SJSA1 (cell line): ENCODE data around the gene ASXL1. TPM values are rescaled to one million over a fixed set of nuclear protein-coding genes. Genes with fewer than 3 reads are reported as not detected.
"Not testable (repeated sequence)": the region's sequence is repeated elsewhere in the genome, so short reads cannot be mapped to it uniquely, and the experiment has no call there.

Source experiments
- DNase-seq, 2 experiments: peaks; one replicate each; pipeline ENCODE4 v3.0.0-alpha.2; 2015 to 2020; ENCODE audit warnings: low spot score in 2 of 2, low read depth in 1 of 2
- H3K27ac ChIP-seq: fragments of 250-450 bp; sonication (Bioruptor Pico); 2 replicates; pipeline ENCODE4 v1.5.1; 2020; ENCODE audit warnings: mild to moderate bottlenecking, moderate library complexity
- H3K27me3 ChIP-seq: fragments of 250-450 bp; sonication (Bioruptor Pico); replicated peaks from 2 replicates; pipeline ENCODE4 v1.5.1; 2020; ENCODE audit warnings: mild to moderate bottlenecking, moderate library complexity
- H3K36me3 ChIP-seq: fragments of 250-450 bp; sonication (Bioruptor Pico); 2 replicates; pipeline ENCODE4 v1.5.1; 2020; ENCODE audit warnings: mild to moderate bottlenecking
- H3K4me1 ChIP-seq: fragments of 250-450 bp; sonication (Bioruptor Pico); replicated peaks from 2 replicates; pipeline ENCODE4 v1.6.1; 2021; ENCODE audit warnings: mild to moderate bottlenecking
- H3K4me3 ChIP-seq: fragments of 250-450 bp; sonication (Bioruptor Pico); 2 replicates; pipeline ENCODE4 v1.5.1; 2020; ENCODE audit warnings: mild to moderate bottlenecking
- H3K9me3 ChIP-seq: fragments of 250-450 bp; sonication (Bioruptor Pico); replicated peaks from 2 replicates; pipeline ENCODE4 v1.5.1; 2020; ENCODE audit warnings: mild to moderate bottlenecking
- total RNA-seq: library from RNA; depleted of rRNA; stranded (reverse); fragments of >200 nt; shearing (Covaris generic); gene quantifications from 2 replicates; pipeline ENCODE4 v1.2.3, GENCODE V29; 2014

Gene ASXL1
- total RNA-seq, 1 experiment from 2014 or later, result 35.2 TPM

DNA sequence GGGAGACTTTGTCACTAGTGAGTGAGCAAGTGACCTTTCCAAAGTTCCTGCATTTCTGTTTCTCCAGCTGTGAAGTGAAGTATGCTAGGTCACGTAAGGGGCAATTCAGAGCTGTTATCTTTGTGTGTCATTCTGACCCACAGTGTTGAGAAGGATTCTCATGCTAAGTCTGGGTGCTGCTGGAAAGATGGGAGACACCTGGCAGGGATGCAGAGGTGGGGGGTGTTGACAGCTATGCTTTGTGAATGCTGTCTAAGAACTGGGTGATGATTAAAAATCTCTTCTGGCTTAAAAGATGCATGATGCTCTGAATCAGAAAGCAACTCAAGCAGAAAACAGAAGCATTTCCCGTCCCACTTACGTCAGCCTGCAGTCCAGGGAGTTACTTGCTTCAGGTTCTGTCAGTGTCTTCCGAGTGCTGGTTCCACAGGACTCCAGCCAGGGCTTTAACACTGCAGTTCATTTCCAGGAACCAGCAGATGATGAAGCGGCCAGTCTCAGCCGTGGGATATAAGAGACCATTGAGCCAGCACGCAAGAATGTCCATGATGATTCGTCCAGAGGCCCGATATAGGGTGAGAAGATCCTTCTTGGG lies 30.9 kb upstream of the ASXL1 start:
- DNase-seq, result no peak
- H3K4me1 ChIP-seq, result peaks cover 18% of the 10 kb centered on the region
- no peaks in the 10 kb centered on the region for H3K27me3 ChIP-seq
- no peak overlapping the region for H3K27ac ChIP-seq
- peaks cover 23% of the 10 kb centered on the region for H3K36me3 ChIP-seq
- H3K9me3 ChIP-seq, result no peaks in the 10 kb centered on the region
- H3K4me3 ChIP-seq, result no peak overlapping the region

DNA sequence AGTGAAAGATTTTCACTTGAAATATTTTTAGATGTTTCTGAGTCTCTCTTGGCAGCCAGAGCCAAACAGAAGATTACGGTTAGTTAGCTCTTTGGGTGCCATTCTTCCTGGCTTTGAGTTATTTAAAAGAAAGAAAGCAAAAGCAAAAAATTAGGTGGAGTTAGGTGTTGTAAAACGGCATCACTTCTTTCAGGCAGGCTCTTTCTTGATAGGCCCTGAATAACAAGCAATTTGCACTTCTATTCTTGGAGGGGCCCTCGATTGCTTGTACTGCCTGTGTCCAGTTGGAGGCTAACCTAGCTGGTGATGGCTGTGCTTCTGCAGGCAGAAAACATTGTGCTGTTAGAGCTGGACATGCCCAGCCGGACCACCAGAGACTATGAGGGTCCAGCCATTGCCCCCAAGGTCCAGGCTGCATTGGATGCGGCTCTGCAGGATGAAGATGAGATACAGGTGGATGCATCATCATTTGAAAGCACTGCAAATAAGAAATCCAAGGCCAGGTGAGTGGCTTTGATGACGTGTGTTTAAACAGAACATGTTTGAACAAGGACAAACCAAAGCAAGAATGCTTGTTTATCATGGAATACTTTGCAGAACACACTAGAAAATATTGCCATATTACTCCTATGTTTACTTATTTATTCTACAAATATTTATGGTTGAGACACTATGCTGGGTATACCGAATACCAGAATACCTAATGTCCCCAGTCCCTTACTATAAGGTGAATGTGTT lies 28.1 kb upstream of the ASXL1 start:
- H3K9me3 ChIP-seq, result no peaks in the 10 kb centered on the region
- no peak overlapping the region for H3K27ac ChIP-seq
- no peaks in the 10 kb centered on the region for H3K27me3 ChIP-seq
- peaks cover 31% of the 10 kb centered on the region for H3K36me3 ChIP-seq
- peaks cover 30% of the 10 kb centered on the region for H3K4me1 ChIP-seq
- no peak overlapping the region for H3K4me3 ChIP-seq
- DNase-seq, result no peak

DNA sequence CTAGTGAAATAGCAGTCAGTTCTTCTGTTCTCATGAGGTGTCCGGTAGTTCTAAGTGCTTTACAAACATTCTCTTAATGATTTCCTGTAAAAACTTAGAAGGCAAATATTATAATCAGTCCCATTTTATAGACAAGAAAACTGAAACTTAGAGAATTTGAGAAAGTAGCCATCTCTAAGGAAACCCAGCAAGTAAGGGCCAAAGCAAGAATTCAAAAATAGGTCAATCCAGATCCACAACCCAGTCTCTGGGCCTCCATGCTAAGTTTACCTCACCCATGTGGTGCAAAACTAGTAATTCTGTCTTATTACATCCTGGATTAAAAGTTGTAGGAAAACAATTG lies 27.6 kb upstream of the ASXL1 start:
- no peak overlapping the region for H3K27ac ChIP-seq
- no peak overlapping the region for H3K4me3 ChIP-seq
- DNase-seq, result no peak
- H3K4me1 ChIP-seq, result peaks cover 30% of the 10 kb centered on the region
- no peaks in the 10 kb centered on the region for H3K27me3 ChIP-seq
- H3K36me3 ChIP-seq, result peaks cover 31% of the 10 kb centered on the region
- H3K9me3 ChIP-seq, result no peaks in the 10 kb centered on the region

DNA sequence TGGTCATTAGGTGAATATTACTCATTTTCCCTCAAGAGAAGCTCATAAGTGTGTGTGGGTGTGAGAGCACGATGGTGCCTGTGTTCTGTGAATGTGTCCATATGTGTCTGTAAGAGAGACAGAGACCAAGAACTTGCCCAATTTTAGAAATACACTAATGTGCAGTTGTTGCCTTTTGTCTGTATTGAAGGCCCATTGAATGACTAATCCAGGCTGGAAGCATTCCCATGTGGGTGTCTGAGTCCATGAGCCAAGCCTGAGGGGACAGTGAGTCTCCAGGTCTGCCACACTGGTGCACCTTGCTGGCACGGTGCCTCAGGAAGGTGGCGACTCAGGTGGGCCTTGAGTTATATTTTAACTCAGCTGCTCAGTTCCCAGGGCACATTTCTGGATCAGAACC lies 25.5 kb upstream of the ASXL1 start:
- peaks cover 17% of the 10 kb centered on the region for H3K4me1 ChIP-seq
- H3K4me3 ChIP-seq, result no peak overlapping the region
- H3K9me3 ChIP-seq, result no peaks in the 10 kb centered on the region
- no peaks in the 10 kb centered on the region for H3K27me3 ChIP-seq
- H3K27ac ChIP-seq, result 0 out of 2 replicates have a peak overlapping the region, but pooled peaks have one; percentile 13
- peaks cover 27% of the 10 kb centered on the region for H3K36me3 ChIP-seq
- peak; percentile 12 to 48 for DNase-seq

DNA sequence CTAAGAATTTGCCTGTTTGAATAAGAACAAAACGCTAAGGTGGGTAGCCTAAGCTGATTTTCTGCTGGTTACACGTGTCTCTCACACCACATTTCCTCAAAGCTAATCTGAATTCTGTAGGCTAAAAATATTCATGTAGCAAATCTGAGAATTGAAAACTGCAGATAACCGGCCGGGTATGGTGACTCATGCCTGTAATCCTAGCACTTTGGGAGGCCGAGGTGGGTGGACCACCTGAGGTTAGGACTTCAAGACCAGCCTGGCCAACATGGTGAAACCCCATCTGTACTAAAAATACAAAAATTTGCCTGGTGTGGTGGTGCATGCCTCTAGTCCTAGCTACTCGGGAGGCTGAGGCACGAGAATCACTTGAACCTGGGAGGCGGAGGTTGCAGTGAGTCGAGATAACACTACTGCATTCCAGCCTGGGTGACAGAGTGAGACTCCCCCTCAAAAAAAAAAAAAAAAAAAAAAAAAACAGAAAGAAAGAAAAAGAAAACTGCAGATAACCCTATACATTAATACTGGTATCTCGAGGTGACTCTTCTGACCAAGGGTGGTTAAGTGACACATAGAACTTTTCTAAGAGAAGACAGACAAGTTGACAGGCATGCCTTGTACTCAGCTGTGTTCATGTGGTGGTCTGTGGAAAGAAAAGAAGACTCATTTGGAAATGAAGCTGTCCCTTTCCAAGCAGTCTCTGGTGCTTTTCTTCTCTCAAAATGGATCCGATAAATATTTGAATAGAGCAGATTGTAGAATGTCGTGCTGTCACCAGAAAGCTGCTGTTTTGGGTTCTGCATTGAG lies 24.7 kb upstream of the ASXL1 start:
- 0 out of 2 replicates have a peak overlapping the region, but pooled peaks have one; percentile 13 for H3K27ac ChIP-seq
- DNase-seq, result no peak

DNA sequence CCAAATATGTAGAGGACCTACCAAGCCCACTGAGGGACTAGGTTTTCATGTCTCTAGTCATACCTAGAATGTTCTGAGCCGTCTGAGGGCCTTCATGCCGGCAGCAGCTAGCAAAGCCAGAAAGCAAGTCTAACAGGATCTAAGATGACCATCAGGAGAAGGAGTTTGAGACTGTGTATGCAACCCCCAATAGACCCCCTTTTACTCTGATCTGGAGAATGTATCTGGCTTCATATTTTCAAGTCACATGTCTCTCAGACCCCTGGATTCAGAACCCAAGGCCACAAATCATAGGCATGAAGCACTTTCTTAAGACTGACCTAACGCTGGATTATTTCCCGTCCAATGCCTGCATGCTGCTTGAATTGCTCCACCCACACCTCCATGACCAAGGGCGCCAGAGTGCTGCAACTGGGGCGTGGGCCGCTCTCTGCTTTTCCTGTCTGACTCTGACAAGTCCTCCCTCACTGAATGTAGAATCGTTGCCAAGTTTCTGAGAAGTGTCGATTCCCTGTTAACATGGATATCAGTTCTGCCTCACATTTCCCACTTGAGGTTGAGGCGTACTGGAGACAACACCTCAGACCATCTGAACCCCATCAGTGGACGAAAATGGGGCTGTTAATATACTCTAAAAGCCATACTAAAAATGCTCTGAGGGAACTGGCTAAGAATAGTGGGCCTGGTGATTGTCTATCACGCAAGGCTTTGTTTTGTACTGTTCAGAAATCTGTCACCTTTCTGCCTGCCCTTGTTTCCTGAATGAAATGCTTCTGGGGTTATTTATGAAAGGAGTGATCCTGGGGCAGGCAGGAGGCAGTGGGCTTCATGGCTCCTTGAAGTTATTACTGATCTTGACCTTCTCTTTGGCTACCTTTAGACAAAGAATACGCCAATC lies 23.9 kb upstream of the ASXL1 start:
- no peaks in the 10 kb centered on the region for H3K9me3 ChIP-seq
- peaks cover 17% of the 10 kb centered on the region for H3K4me1 ChIP-seq
- H3K27ac ChIP-seq, result no peak overlapping the region
- H3K36me3 ChIP-seq, result peaks cover 27% of the 10 kb centered on the region
- H3K4me3 ChIP-seq, result no peak overlapping the region
- DNase-seq, result no peak
- H3K27me3 ChIP-seq, result no peaks in the 10 kb centered on the region

More for the DNA sequence above, 24.7 kb upstream of the ASXL1 start:
- Histone ChIP-seq H3K36me3 (peaks cover 27% of the 10 kb centered on the region), H3K4me3 (no peak overlapping the region), H3K4me1 (peaks cover 17% of the 10 kb centered on the region), H3K9me3 (no peaks in the 10 kb centered on the region), H3K27me3 (no peaks in the 10 kb centered on the region)

DNA sequence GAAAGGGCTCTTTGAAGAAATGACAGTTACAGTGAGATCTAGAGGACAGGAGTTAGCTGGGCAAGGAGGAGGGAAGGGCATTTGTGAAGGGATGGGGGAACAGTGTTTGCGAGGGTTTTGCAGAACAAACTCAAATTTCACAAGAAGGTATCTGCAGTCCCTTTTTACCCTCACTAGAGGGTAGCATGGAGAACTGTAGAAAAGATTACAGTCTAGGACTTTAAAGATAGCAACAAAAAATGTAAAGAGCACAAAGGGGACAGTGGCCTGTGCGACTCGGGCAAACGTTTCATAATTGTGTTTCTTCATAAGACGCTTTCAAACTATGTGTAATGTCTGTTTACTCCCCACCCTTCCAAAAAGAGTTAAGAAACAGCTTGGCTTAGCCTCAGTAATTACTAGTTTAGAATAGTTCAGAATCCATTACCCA lies 21.2 kb upstream of the ASXL1 start:
- no peaks in the 10 kb centered on the region for H3K27me3 ChIP-seq
- H3K27ac ChIP-seq, result no peak overlapping the region
- H3K4me3 ChIP-seq, result no peak overlapping the region
- DNase-seq, result peak in 1 of 2 experiments; percentile 52
- H3K4me1 ChIP-seq, result peaks cover 22% of the 10 kb centered on the region
- H3K9me3 ChIP-seq, result no peaks in the 10 kb centered on the region
- H3K36me3 ChIP-seq, result peaks cover 10% of the 10 kb centered on the region

DNA sequence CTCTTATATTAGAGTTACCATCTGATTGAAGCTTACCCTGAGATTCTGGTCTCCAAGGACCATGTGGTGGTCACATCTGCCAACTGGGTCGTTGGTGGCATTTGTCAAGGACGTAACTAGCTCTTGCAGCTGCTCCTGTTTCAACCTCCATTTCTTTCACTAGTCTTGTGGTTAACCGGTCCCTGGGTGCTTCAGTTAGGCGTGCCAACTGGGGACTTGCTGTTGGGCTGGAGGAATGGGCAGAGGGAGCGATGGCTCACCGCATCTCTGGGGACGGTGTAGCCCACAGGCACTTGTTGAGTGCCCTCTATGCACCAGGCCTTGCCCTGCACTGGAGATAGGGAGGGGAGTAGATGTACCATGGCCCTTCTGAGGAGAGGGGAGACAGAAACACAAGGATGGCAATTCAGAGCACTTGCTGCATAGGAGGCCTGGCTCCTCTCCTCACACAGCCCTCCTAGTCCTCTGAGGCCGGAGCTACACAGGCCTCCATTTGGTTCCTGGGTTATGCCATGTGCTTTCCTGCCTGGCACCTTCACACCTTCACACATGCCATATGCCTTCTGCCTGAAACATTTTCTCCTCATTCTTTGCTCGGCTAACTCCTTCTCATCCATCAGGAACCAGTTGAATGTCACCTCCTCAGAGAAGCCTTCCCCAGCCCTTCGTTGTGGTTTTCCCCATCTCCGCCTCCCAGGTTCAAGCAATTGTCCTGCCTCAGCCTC lies 20.0 kb upstream of the ASXL1 start:
- peaks cover 17% of the 10 kb centered on the region for H3K4me1 ChIP-seq
- no peaks in the 10 kb centered on the region for H3K9me3 ChIP-seq
- no peak for DNase-seq
- no peaks in the 10 kb centered on the region for H3K27me3 ChIP-seq
- no peak overlapping the region for H3K4me3 ChIP-seq
- H3K27ac ChIP-seq, result no peak overlapping the region
- H3K36me3 ChIP-seq, result peaks cover 2% of the 10 kb centered on the region

DNA sequence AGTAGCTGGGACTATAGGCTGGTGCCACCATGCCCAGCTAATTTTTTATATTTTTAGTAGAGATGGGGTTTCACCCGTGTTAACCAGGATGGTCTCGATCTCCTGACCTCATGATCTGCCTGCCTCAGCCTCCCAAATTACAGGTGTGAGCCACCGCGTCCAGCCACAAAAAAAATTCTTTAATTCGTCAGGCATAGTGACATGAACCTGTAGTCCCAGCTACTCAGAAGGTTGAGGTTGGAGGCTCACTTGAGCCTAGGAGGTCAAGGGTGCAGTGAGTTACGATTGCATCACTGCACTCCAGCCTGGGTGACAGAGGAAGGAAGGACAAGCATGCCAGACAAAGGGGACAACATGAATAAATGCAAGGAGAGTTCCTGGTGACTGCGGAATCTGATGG lies 19.5 kb upstream of the ASXL1 start:
- Histone ChIP-seq H3K4me1 (peaks cover 14% of the 10 kb centered on the region), H3K4me3 (no peak overlapping the region), H3K27me3 (no peaks in the 10 kb centered on the region), H3K9me3 (no peaks in the 10 kb centered on the region), H3K27ac (no peak overlapping the region), H3K36me3 (no peaks in the 10 kb centered on the region)
- DNase-seq, result no peak

DNA sequence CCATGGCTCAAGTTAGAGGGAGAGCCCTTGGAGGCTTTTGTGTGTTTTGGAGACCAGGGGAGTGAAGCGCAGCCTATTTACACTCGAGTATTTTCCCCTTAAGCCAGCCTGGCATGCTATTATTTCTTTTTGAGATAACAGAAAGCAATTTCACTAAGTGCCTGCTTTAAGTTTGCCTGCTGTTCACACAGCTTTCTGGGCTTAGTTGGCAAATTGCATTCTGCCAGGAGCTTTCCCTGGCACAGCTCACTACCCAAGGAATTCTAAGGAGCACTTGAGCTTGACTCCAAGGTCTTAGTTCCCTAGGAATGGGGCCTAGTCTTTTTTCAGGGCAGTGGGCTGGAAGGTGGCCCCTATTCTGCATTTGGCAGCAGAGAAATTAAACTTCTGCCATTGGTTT lies 19.0 kb upstream of the ASXL1 start:
- no peaks in the 10 kb centered on the region for H3K36me3 ChIP-seq
- no peaks in the 10 kb centered on the region for H3K9me3 ChIP-seq
- no peak overlapping the region for H3K4me3 ChIP-seq
- peaks cover 14% of the 10 kb centered on the region for H3K4me1 ChIP-seq
- DNase-seq, result no peak
- no peaks in the 10 kb centered on the region for H3K27me3 ChIP-seq
- no peak overlapping the region for H3K27ac ChIP-seq

DNA sequence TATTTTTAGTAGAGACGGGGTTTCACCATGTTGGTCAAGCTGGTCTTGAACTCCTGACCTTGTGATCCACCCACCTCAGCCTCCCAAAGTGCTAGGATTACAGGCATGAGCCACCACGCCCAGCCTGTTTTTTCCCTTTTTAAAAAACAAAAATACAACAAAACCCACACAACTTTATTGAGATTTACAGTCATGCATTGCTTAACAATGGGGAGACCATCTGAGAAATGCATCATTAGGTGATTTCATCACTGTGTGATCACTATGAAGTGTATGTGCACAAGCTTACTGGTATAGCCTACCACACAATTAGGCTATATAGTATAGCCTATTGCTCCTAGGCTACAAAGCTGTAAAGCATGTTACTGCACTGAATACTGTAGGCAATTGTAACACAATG lies 17.1 kb upstream of the ASXL1 start:
- H3K9me3 ChIP-seq, H3K27ac ChIP-seq, H3K27me3 ChIP-seq, DNase-seq, H3K36me3 ChIP-seq, H3K4me3 ChIP-seq: not testable (repeated sequence)
- H3K4me1 ChIP-seq, result peaks cover 18% of the 10 kb centered on the region

DNA sequence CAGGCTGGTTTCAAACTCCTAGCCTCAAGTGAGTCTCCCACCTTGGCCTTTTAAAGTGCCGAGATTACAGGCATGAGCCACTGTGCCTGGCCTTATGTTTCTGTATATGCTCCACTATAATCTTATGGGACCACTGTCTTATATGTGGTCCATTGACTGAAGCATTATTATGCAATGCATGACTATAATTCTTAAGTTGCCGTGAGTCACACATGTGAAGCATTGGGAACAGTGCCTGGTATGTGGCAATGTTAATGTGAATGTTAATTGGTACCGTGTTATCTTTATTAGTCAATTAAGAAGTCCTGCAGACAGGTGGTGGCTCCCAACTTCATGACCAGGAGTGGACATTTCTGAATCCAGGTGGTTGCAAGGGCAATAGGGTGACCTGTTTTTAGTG lies 14.7 kb upstream of the ASXL1 start:
- no peaks in the 10 kb centered on the region for H3K9me3 ChIP-seq
- peaks cover 15% of the 10 kb centered on the region for H3K4me1 ChIP-seq
- no peaks in the 10 kb centered on the region for H3K36me3 ChIP-seq
- H3K27me3 ChIP-seq, result no peaks in the 10 kb centered on the region
- no peak overlapping the region for H3K4me3 ChIP-seq
- H3K27ac ChIP-seq, result no peak overlapping the region
- no peak for DNase-seq
